Ishikawa (cell line): Measurements from ENCODE around the gene TBC1D24.

Experiments used
- EP300 ChIP-seq: IDR thresholded peaks from 2 replicates; pipeline ENCODE4 v1.6.1; 2012; ENCODE audit warnings: borderline replicate concordance
- FOXM1 ChIP-seq: IDR thresholded peaks from 2 replicates; pipeline ENCODE4 v1.6.1; 2012; ENCODE audit warnings: low read depth, borderline replicate concordance
- TAF1 ChIP-seq: IDR thresholded peaks from 2 replicates; pipeline ENCODE4 v1.6.1; 2012; ENCODE audit warnings: low read depth, mild to moderate bottlenecking
- TF ChIP-seq, protein P1 (sequence below): IDR thresholded peaks from 2 replicates; pipeline ENCODE4 v1.6.1; 2012

DNA sequence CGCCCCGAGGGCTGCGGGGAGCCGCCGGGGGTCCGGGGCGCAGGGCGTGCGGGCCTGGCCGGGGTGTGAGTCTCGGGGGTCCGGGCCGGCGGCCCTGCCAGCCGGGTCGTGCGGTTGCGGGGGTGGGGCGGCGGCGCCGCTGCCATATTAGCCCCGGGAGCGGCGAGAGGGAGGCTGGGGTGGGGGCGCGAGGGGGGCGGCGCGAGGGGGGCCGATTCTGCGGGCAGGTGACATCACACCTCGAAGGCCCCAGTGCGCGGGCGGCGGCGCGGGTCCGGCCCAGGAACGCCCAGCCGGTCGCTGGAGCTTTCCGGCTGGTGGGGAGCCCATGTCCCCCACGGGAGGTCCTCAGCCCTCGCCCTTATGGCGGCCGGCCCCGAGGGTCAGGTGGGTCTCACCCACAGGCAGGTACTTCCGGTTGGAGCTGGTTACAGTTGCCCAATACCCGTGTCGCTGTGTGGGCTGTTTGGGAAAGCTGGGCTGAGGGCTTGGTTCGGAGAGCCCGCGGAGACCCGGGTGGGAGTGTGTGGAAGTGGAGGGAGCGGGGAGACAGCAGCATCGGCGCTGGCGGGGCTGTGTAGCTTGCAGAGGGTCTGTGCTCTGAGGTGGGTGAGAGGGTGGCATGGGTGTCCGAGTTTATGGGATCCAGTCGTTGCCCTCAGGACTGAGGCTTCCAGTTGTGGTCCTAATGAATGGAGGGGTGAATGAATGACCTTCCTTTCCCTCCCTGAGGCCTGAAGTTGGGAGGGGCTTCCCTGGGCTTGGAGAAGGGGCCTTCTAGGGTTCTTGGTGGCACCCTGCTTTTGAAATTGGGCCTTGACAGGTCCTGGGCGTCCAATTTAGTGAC is 39.6 kb downstream of the TBC1D24 start:
- TF ChIP-seq, protein P1, sequence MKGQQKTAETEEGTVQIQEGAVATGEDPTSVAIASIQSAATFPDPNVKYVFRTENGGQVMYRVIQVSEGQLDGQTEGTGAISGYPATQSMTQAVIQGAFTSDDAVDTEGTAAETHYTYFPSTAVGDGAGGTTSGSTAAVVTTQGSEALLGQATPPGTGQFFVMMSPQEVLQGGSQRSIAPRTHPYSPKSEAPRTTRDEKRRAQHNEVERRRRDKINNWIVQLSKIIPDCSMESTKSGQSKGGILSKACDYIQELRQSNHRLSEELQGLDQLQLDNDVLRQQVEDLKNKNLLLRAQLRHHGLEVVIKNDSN = 0 out of 2 replicates have a peak, but pooled peaks have one; percentile 12
- no peak for TF ChIP-seq EP300
- no peak for TF ChIP-seq FOXM1
- TF ChIP-seq TAF1 = no peak
